SK-N-MC (cell line): Measurements from ENCODE around the gene TST.

Experiments
- FOXP2 ChIP-seq: optimal IDR thresholded peaks from 2 replicates; pipeline ENCODE3; 2011; ENCODE audit warnings: mild to moderate bottlenecking, moderate library complexity; ENCODE audit not compliant: insufficient read depth; ENCODE audit errors: extremely low read length, control extremely low read depth
- POLR2AphosphoS5 ChIP-seq: IDR thresholded peaks from 2 replicates; pipeline ENCODE4 v1.6.1; 2012; ENCODE audit warnings: mild to moderate bottlenecking, low read depth, low read length, borderline replicate concordance

- no peak for TF ChIP-seq POLR2AphosphoS5
- TF ChIP-seq FOXP2, result no peak
Measured at GRCh38 chr22:37021041-37021440, 1.8 kb upstream of the TST start.
